Calu3 (cell line): ENCODE data around the gene PLB1. TPM values are rescaled to one million over a fixed set of nuclear protein-coding genes. Genes with fewer than 3 reads are reported as not detected.

Experiments used
- BruUV-seq: library from RNA; stranded (reverse); fragments of 400-500 nt; replicated peaks from 2 replicates; lab custom pipeline; 2021; lab: Mats Ljungman, UMichigan
- CTCF ChIA-PET: fragments of 300-600 bp; sonication (Branson Sonifier 250); formaldehyde crosslinking; loops from one replicate; lab custom pipeline; 2022; ENCODE audit warnings: antibody characterized with exemption; lab: Charles Lee
- DNase-seq: peaks from one replicate; pipeline ENCODE4 v3.0.0; 2022
- H3K27ac Mint-ChIP-seq: one replicate; pipeline ENCODE4 v1.8.0; 2022; ENCODE audit warnings: mixed read lengths; ENCODE audit not compliant: unreplicated experiment
- H3K27me3 Mint-ChIP-seq: one replicate; pipeline ENCODE4 v1.8.0; 2022; ENCODE audit warnings: mixed read lengths; ENCODE audit not compliant: unreplicated experiment
- H3K36me3 Mint-ChIP-seq: one replicate; pipeline ENCODE4 v1.8.0; 2022; ENCODE audit warnings: mild to moderate bottlenecking, moderate library complexity, mixed read lengths; ENCODE audit not compliant: insufficient read depth, unreplicated experiment
- H3K4me1 Mint-ChIP-seq: one replicate; pipeline ENCODE4 v1.8.0; 2022; ENCODE audit warnings: mild to moderate bottlenecking, low read depth, mixed read lengths; ENCODE audit not compliant: unreplicated experiment
- H3K4me3 Mint-ChIP-seq: one replicate; pipeline ENCODE4 v1.8.0; 2022; ENCODE audit warnings: mild to moderate bottlenecking, low read depth, moderate library complexity, mixed read lengths; ENCODE audit not compliant: unreplicated experiment
- H3K9me3 Mint-ChIP-seq: one replicate; pipeline ENCODE4 v1.8.0; 2022; ENCODE audit warnings: low read depth, mixed read lengths; ENCODE audit not compliant: unreplicated experiment
- intact Hi-C: fragments of 100-400 bp; cut with micrococcal nuclease; formaldehyde crosslinking; loops from one replicate; pipeline ENCODE4 v1.10.0; 2022; ENCODE audit not compliant: unreplicated experiment
- total RNA-seq: library from RNA; stranded (reverse); gene quantifications from 2 replicates; pipeline ENCODE4 v1.2.3, GENCODE V29; 2022
- TF ChIP-seq, protein P1 (sequence below): fragments of 200-600 bp; IDR thresholded peaks from one replicate; pipeline ENCODE4 v1.8.0; 2022; ENCODE audit warnings: antibody characterized with exemption; ENCODE audit not compliant: unreplicated experiment

Gene PLB1
- total RNA-seq, 1 experiment from 2014 or later, result 1.6 TPM

DNA sequence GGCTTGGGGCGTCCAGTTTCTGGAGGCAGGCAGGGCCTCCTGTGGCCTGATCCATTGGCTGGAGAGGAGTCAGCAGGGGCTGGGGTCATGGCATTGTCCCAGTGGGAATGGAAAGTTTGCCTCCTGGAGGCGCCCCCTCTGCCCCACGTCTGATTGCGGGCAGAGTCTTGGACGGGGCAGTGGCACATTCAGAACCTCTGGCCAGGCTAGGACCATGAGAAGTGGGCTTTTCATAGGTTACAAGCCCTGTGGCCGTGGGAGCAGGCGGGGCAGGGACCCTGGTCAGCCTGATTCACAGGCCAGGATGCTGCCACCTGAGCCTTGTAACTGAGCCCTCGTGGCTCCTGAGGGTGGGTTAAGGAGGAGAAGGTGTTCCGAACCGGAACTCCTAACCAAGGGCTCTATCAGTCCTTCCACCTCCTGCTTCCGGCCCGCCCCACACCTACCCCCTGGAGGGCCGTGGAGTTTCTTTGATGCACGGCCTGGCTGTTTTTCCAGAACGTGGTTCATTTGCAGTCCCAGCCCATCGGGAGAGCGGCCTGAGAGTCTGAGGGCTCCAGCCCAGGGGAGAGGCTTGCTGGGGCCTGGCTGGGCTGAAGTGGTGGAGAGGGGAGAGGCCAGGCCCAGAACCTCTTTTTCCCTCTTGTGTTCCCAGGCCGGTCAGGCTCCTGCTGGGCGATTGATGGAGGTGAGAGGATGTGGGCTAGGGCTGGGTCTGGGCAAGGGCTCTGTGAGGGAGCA lies 43.9 kb upstream of the PLB1 start:
- Mint-ChIP-seq H3K4me3 (no peak overlapping the region), H3K9me3 (no peaks in the 10 kb centered on the region), H3K36me3 (no peaks in the 10 kb centered on the region), H3K4me1 (peaks cover 24% of the 10 kb centered on the region), H3K27ac (no peak overlapping the region), H3K27me3 (no peaks in the 10 kb centered on the region)
- CTCF ChIA-PET, result interaction anchor here (0.6 to 1.4 kb wide), 6 partner anchors 15 to 770 kb away, joined by 3 to 6 read pairs (median 4); no protein-coding TSS in a partner anchor
- no peak for DNase-seq
- TF ChIP-seq, protein P1, sequence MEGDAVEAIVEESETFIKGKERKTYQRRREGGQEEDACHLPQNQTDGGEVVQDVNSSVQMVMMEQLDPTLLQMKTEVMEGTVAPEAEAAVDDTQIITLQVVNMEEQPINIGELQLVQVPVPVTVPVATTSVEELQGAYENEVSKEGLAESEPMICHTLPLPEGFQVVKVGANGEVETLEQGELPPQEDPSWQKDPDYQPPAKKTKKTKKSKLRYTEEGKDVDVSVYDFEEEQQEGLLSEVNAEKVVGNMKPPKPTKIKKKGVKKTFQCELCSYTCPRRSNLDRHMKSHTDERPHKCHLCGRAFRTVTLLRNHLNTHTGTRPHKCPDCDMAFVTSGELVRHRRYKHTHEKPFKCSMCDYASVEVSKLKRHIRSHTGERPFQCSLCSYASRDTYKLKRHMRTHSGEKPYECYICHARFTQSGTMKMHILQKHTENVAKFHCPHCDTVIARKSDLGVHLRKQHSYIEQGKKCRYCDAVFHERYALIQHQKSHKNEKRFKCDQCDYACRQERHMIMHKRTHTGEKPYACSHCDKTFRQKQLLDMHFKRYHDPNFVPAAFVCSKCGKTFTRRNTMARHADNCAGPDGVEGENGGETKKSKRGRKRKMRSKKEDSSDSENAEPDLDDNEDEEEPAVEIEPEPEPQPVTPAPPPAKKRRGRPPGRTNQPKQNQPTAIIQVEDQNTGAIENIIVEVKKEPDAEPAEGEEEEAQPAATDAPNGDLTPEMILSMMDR, result no peak
- intact Hi-C loops, result loop anchor here (1.0 kb wide), 1 partner anchor 749 kb away; no protein-coding TSS in a partner anchor
- no TSS peak for BruUV-seq

DNA sequence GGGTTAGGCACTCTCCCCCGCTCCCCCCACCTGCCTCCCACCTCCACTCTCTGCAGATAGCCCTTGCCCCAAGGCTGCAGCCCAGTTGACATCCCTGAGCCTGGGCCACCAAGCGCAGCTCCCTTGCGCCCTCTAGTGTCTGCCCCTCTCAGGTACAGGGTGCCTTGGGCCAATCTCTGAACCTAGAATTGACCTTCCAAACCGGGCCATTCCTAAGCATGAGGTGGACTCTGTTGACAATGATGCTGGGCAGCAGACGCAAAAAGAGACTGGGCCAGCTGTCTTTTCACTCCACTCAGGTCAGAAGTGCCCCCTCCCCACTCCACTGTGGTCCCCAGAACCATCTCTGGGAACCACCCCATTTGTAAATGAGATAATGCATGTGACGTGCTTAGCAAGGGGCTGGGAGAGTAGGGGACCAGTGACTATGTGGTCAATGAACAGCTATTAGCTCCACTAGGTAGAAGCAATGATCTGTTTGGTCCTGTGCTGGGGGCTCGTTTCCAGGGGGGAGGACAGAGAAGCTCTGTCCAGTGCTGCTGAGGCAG lies 43.3 kb upstream of the PLB1 start:
- CTCF ChIA-PET, result interaction anchor here (0.6 to 1.4 kb wide), 6 partner anchors 16 to 771 kb away, joined by 3 to 6 read pairs (median 4); no protein-coding TSS in a partner anchor
- no peak overlapping the region for H3K27ac Mint-ChIP-seq
- no peaks in the 10 kb centered on the region for H3K9me3 Mint-ChIP-seq
- peak; percentile 85 for DNase-seq
- TF ChIP-seq, protein P1, result peak; percentile 86
- H3K36me3 Mint-ChIP-seq, result no peaks in the 10 kb centered on the region
- BruUV-seq, result no TSS peak
- H3K4me1 Mint-ChIP-seq, result peaks cover 24% of the 10 kb centered on the region
- intact Hi-C loops, result loop anchor here (1.0 kb wide), 1 partner anchor 749 kb away; no protein-coding TSS in a partner anchor
- H3K4me3 Mint-ChIP-seq, result no peak overlapping the region
- no peaks in the 10 kb centered on the region for H3K27me3 Mint-ChIP-seq

DNA sequence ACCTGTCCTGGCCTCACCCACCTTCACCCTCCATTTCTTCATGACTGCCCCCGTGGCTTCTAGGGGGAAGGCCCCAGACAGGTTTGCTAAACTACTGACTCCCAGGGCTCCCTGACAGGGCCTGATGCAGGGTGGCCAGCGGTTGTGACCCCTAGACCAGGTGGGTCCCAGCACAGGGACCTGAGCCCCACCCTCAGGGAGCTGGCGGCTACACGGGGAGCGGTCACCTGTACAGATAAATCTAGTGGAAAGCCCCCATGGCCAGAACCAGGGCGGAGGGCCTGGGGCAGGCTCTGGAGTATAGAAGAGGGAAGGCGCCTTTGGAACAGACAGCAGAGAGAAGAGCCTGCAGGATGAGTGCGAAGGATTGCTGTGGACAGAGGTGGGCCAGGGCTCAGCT lies 42.5 kb upstream of the PLB1 start:
- Mint-ChIP-seq H3K27ac (no peak overlapping the region), H3K36me3 (no peaks in the 10 kb centered on the region), H3K4me3 (no peak overlapping the region), H3K4me1 (peaks cover 21% of the 10 kb centered on the region), H3K27me3 (no peaks in the 10 kb centered on the region), H3K9me3 (no peaks in the 10 kb centered on the region)
- BruUV-seq, result no TSS peak
- intact Hi-C loops, result no loop called here
- TF ChIP-seq, protein P1, result no peak
- CTCF ChIA-PET, result interaction anchor here (1.4 kb wide), 1 partner anchor 17 kb away, joined by 6 read pairs; no protein-coding TSS in a partner anchor
- no peak for DNase-seq

DNA sequence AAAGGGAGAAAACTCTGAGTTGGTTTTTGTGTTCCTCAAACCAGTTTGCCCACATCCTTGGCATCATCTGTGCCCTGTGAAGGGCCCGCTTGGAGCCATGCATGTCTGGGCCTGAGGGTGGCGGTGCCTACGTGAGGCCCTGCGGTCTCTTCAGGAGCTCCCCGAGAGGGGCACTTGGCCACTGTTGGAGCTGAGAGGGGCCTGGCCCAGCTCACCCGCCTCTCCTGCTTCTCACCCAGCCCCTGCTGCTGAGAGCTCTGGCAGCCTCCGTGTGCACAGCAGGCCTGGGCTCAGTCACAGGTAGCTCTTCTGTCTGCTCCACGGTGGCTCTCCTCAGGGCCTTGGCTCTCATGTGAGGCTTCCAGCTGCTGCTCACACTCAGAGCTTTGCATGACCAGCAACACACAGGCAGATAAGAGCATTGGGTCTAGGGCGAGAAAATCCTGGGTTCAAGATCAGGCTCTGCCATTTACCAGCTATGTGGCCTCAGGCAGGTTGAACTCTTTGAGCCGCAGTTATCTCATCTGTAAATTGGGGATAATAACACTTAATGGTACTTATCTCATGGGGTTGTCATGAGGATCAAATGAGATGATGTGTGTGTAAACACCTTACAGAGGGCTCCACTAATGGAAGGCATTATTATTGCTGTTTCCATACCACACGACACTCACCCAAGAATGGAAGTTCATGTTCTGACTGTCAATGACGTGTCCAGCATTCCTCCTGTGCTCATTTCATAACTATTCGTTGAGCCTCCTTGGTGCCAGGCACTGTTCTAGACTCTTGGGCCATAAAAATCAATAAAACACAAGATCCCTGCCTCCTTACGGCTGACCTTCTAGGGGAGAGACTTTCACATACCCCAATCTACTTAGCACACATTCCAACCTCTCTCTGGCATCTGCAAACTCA lies 41.6 kb upstream of the PLB1 start:
- BruUV-seq, result no TSS peak
- Mint-ChIP-seq H3K27ac (no peak overlapping the region), H3K36me3 (no peaks in the 10 kb centered on the region), H3K27me3 (no peaks in the 10 kb centered on the region), H3K9me3 (no peaks in the 10 kb centered on the region), H3K4me1 (peaks cover 13% of the 10 kb centered on the region), H3K4me3 (no peak overlapping the region)
- intact Hi-C loops, result no loop called here
- CTCF ChIA-PET, result interaction anchor here (0.6 kb wide), 1 partner anchor 34 kb away, joined by 3 read pairs; no protein-coding TSS in a partner anchor
- TF ChIP-seq, protein P1, result no peak
- DNase-seq, result no peak
